PC-9 (cell line): ENCODE results near the gene XBP1. TPM values are rescaled to one million over a fixed set of nuclear protein-coding genes. Genes with fewer than 3 reads are reported as not detected.
"Not testable (repeated sequence)": the region's sequence is repeated elsewhere in the genome, so short reads cannot be mapped to it uniquely, and the experiment has no call there.

Experiments
- Bru-seq: library from RNA; stranded (reverse); fragments of 400-500 nt; gene quantifications from one replicate; lab custom pipeline; 2021; lab: Mats Ljungman, UMichigan
- BruChase-seq, 2 experiments: library from RNA; stranded (reverse); fragments of 400-500 nt; gene quantifications; one replicate each; lab custom pipeline; 2021; lab: Mats Ljungman, UMichigan
- BruUV-seq: library from RNA; stranded (reverse); fragments of 400-500 nt; replicated peaks from 2 replicates; lab custom pipeline; 2021; lab: Mats Ljungman, UMichigan
- CTCF ChIA-PET: fragments of 300-600 bp; sonication (Branson Sonifier 250); formaldehyde crosslinking; loops from one replicate; lab custom pipeline; 2022; ENCODE audit warnings: antibody characterized with exemption; lab: Charles Lee
- POLR2A ChIA-PET: fragments of 300-600 bp; sonication (Branson Sonifier 250); formaldehyde crosslinking; loops from one replicate; lab custom pipeline; 2022; ENCODE audit warnings: antibody characterized with exemption; ENCODE audit not compliant: unreplicated experiment; lab: Charles Lee
- DNase-seq, 2 experiments: peaks; one replicate each; pipeline versions ENCODE4 v3.0.0 to v3.0.0-alpha.2; 2015 to 2022; ENCODE audit warnings: mixed read lengths in 1 of 2
- H2AFZ ChIP-seq: fragments of 200-600 bp; sonication (generic); 2 replicates; pipeline ENCODE4 v1.8.1; 2017; ENCODE audit warnings: antibody characterized with exemption
- H3F3A ChIP-seq: fragments of 200-600 bp; sonication (generic); 2 replicates; pipeline ENCODE4 v1.8.1; 2017; ENCODE audit warnings: antibody characterized with exemption, mild to moderate bottlenecking, low read depth; ENCODE audit not compliant: insufficient read depth
- H3K27ac ChIP-seq: fragments of 200-600 bp; sonication (generic); 2 replicates; pipeline ENCODE4 v1.6.1; 2016; ENCODE audit warnings: mixed run types
- H3K27me3 ChIP-seq: fragments of 200-600 bp; sonication (generic); 2 replicates; pipeline ENCODE4 v1.6.1; 2016; ENCODE audit warnings: low read depth, mixed run types; ENCODE audit not compliant: insufficient read depth
- H3K36me3 ChIP-seq: fragments of 200-600 bp; sonication (generic); 2 replicates; pipeline ENCODE4 v1.6.1; 2016; ENCODE audit warnings: low read depth, mixed run types
- H3K4me1 ChIP-seq: fragments of 200-600 bp; sonication (generic); replicated peaks from 2 replicates; pipeline ENCODE4 v1.6.1; 2016; ENCODE audit warnings: mixed run types; ENCODE audit not compliant: insufficient read depth
- H3K4me2 ChIP-seq: fragments of 200-600 bp; sonication (generic); 2 replicates; pipeline ENCODE4 v1.6.1; 2017; ENCODE audit warnings: mixed run types
- H3K4me3 ChIP-seq: fragments of 200-600 bp; sonication (generic); 2 replicates; pipeline ENCODE4 v1.6.1; 2016; ENCODE audit warnings: mixed run types
- H3K79me2 ChIP-seq: fragments of 200-600 bp; sonication (generic); 2 replicates; pipeline ENCODE4 v1.6.1; 2017; ENCODE audit warnings: low read depth, mixed run types
- H3K9me2 ChIP-seq: fragments of 200-600 bp; sonication (generic); 2 replicates; pipeline ENCODE4 v1.8.1; 2017; ENCODE audit warnings: mild to moderate bottlenecking; ENCODE audit not compliant: insufficient read depth
- H3K9me3 ChIP-seq: fragments of 200-600 bp; sonication (generic); 2 replicates; pipeline ENCODE4 v1.8.1; 2016; ENCODE audit warnings: low read depth; ENCODE audit not compliant: insufficient read depth
- H4K20me1 ChIP-seq: fragments of 200-600 bp; sonication (generic); 2 replicates; pipeline ENCODE4 v1.8.1; 2017; ENCODE audit not compliant: insufficient read depth
- EZH2 ChIP-seq: fragments of 200-600 bp; sonication (generic); IDR thresholded peaks from 2 replicates; pipeline ENCODE4 v1.8.0; 2017; ENCODE audit warnings: antibody characterized with exemption, low read depth
- intact Hi-C: fragments of 100-400 bp; cut with micrococcal nuclease; formaldehyde crosslinking; loops from one replicate; pipeline ENCODE4 v1.10.0; 2022; ENCODE audit not compliant: unreplicated experiment
- long read RNA-seq: library from polyadenylated mRNA; stranded (forward); transcript quantifications from one replicate; pipeline ENCODE4 v2.0.0, GENCODE V29; 2022
- total RNA-seq: library from RNA; stranded (reverse); gene quantifications from 2 replicates; pipeline ENCODE4 v1.2.3, GENCODE V29; 2021
- TF ChIP-seq, protein P1 (sequence below): fragments of 200-600 bp; sonication (generic); conservative IDR thresholded peaks from 2 replicates; pipeline ENCODE4 v1.6.1; 2017; ENCODE audit warnings: mixed run types, antibody characterized with exemption, mild to moderate bottlenecking, moderate library complexity

Gene XBP1
- total RNA-seq (35.2 and 47.7 TPM in 2 replicates), Bru-seq, nascent RNA (percentile 94 among the genes with signal in this experiment), BruChase-seq, experiment 1, labeled RNA remaining after a 2-hour chase (percentile 96 among the genes with signal in this experiment), BruChase-seq, experiment 2, labeled RNA remaining after a 6-hour chase (percentile 89 among the genes with signal in this experiment)
- long read RNA-seq, transcript XBP1-201 (5 exons, 1,850 nt), result major isoform, 98 of 104 reads
- long read RNA-seq, partial matches to known transcripts, result 0 of 104 reads
- long read RNA-seq, other reads (novel, unspliced or antisense), result 1 of 104 reads

DNA sequence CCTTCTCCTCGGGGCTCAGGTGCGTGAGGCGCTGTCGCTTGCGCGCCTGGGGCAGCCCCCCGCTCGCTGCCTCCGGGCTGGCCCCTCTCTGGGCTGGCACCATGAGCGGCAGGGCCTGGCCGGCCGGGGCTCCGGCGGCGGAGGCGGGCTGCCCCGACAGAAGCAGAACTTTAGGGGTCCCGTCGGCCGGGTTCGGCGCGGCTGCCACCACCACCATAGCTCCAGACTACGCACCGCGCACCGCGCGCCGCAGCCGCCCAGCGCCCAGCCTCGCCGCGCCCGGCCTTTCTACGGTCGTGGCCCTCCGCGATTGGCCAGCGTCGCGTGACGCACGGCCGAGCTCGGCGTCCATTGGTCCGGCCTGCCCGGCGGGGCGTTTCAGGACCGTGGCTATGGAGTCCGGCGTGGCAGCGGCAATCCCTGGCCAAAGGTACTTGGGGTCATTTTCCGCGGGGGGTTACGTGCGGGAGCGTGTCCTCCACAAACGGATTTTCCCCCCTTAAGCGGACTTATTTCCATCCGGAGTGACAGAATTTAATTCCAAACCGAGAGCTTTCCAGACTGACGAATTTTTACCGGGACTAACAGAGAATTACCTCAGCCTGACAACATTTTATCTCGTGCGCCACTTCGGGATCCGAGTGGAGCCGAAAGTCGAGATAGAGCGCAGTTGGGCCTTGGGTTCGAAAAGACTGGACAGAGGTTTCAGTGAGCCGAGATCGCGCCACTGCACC lies at the start of gene XBP1:
TSS of gene XBP1 (minus strand) at position 262 of the 734 bp plus-strand sequence.
- TSS peak; percentile 91 for BruUV-seq
- Histone ChIP-seq H2AFZ (peak within 1 kb of the TSS; percentile 84), H3K27me3 (no peaks in the 10 kb centered on the region), H3K9me2 (no peaks in the 10 kb centered on the region), H3K9me3 (no peaks in the 10 kb centered on the region), H3K4me2 (peak within 1 kb of the TSS; percentile 95), H3K4me1 (peaks cover 39% of the 10 kb centered on the region), H4K20me1 (peaks cover 30% of the 10 kb centered on the region), H3K79me2 (peaks cover 71% of the 10 kb centered on the region), H3K27ac (peak within 1 kb of the TSS; percentile 99), H3K4me3 (peak within 1 kb of the TSS; percentile 99), H3K36me3 (peaks cover 42% of the 10 kb centered on the region), H3F3A (peaks cover 50% of the 10 kb centered on the region)
- CTCF ChIA-PET, result interaction anchor here (0.6 kb wide), 2 partner anchors 207 to 1107 kb away, joined by 3 to 5 read pairs; no protein-coding TSS in a partner anchor
- POLR2A ChIA-PET, result interaction anchor here (0.5 to 1.4 kb wide), 7 partner anchors 18 to 1477 kb away, joined by 3 to 20 read pairs (median 4); partner anchors contain the start of gene ZNRF3
- TF ChIP-seq, protein P1, sequence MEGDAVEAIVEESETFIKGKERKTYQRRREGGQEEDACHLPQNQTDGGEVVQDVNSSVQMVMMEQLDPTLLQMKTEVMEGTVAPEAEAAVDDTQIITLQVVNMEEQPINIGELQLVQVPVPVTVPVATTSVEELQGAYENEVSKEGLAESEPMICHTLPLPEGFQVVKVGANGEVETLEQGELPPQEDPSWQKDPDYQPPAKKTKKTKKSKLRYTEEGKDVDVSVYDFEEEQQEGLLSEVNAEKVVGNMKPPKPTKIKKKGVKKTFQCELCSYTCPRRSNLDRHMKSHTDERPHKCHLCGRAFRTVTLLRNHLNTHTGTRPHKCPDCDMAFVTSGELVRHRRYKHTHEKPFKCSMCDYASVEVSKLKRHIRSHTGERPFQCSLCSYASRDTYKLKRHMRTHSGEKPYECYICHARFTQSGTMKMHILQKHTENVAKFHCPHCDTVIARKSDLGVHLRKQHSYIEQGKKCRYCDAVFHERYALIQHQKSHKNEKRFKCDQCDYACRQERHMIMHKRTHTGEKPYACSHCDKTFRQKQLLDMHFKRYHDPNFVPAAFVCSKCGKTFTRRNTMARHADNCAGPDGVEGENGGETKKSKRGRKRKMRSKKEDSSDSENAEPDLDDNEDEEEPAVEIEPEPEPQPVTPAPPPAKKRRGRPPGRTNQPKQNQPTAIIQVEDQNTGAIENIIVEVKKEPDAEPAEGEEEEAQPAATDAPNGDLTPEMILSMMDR, result no peak
- TF ChIP-seq EZH2, result no peak
- intact Hi-C loops, result loop anchor here (2.0 kb wide), 1 partner anchor 18 kb away; no protein-coding TSS in a partner anchor
- peak; percentile 85 for DNase-seq

DNA sequence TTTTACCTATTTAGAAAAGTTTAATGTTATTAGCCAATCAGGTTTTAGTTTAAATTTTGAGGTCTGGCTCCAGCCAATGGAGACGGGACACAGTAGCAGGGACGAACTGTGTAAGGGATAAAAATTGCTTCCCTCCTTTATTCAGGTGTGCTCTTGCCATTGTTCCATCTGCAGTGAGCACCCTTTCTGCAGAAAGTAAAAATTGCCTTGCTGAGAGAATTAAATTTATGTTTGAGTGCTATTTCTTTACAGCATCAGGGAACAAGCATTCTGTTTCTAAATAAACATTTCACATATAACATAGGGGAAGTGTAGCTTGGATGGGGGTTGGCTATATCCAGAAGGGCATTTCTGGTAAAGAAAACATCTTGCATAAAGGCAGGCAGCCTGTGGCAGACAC lies 46.6 kb upstream of the XBP1 start:
- no peak for DNase-seq
- intact Hi-C loops, result no loop called here
- ChIA-PET CTCF (no interaction called here), POLR2A (no interaction called here)
- Histone ChIP-seq H3K27me3 (no peaks in the 10 kb centered on the region), H3K4me3 (no peak overlapping the region), H3K36me3 (no peaks in the 10 kb centered on the region), H3K27ac (no peak overlapping the region), H3K9me2 (no peaks in the 10 kb centered on the region), H3K79me2 (no peaks in the 10 kb centered on the region), H2AFZ (no peak overlapping the region), H3K4me1 (no peaks in the 10 kb centered on the region), H3K9me3 (peaks cover 16% of the 10 kb centered on the region), H3K4me2 (no peak overlapping the region), H3F3A (no peaks in the 10 kb centered on the region), H4K20me1 (no peaks in the 10 kb centered on the region)
- BruUV-seq, result no TSS peak
- TF ChIP-seq, protein P1, result no peak
- no peak for TF ChIP-seq EZH2

DNA sequence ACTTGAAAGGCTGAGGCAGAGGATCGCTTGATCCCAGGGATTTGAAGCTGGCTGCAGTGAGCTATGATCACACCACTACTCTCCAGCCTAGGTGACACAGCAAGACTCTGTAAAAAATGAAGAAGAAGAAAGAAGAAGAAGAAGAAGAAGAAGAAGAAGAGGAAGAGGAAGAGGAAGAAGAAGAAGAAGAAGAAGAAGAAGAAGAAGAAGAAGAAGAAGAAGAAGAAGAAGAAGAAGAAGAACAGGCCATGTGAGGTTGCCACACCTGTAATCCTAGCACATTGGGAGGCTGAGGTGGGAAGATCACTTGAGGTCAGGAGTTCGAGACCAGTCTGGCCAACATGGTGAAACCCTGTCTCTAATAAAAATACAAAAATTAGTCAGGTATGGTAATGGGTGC lies 43.9 kb upstream of the XBP1 start:
- H3K79me2 ChIP-seq, H3K4me3 ChIP-seq, CTCF ChIA-PET, H3K27me3 ChIP-seq, intact Hi-C loops, H4K20me1 ChIP-seq, H3K4me1 ChIP-seq, H3K9me2 ChIP-seq, DNase-seq, H2AFZ ChIP-seq, H3F3A ChIP-seq, H3K4me2 ChIP-seq, BruUV-seq, H3K27ac ChIP-seq, H3K36me3 ChIP-seq: not testable (repeated sequence)
- POLR2A ChIA-PET, result interaction anchor here (0.7 kb wide), 1 partner anchor 26 kb away, joined by 4 read pairs; no protein-coding TSS in a partner anchor
- peaks cover 16% of the 10 kb centered on the region for H3K9me3 ChIP-seq
